Breast epithelium (tissue), 4 donors: ENCODE data around the gene RYR3. TPM values are rescaled to one million over a fixed set of nuclear protein-coding genes. Genes with fewer than 3 reads are reported as not detected.

Experiments
- DNase-seq, 2 donors: peaks; one replicate each; pipeline ENCODE4 v3.0.0-alpha.2; 2019; ENCODE audit warnings: low spot score in 2 of 2
- H3K27ac ChIP-seq, 2 donors: fragments of 200-600 bp; sonication (generic) in 1 of 2; one replicate each; pipeline ENCODE4 v1.5.1; 2016 to 2019; ENCODE audit warnings: mild to moderate bottlenecking in 1 of 2
- H3K27me3 ChIP-seq, 2 donors: fragments of 200-600 bp; sonication (generic) in 1 of 2; one replicate each; pipeline versions ENCODE4 v1.5.1 to v1.6.0; 2017 to 2019; ENCODE audit warnings: control low read depth in 1 of 2, mild to moderate bottlenecking in 1 of 2
- H3K36me3 ChIP-seq: fragments of 200-600 bp; one replicate; pipeline ENCODE4 v1.5.1; 2019
- H3K4me1 ChIP-seq, 2 donors: fragments of 200-600 bp; sonication (generic); one replicate each; pipeline ENCODE4 v1.5.1; 2016 to 2019; ENCODE audit warnings: control low read depth in 1 of 2
- H3K4me3 ChIP-seq, 3 donors: fragments of 200-600 bp; sonication (generic); 1 replicate in 2 of 3; 2 replicates in 1 of 3; pipeline ENCODE4 v1.5.1; 2016 to 2019; ENCODE audit warnings: mild to moderate bottlenecking in 3 of 3, moderate library complexity in 2 of 3
- H3K9me3 ChIP-seq, 2 donors: fragments of 200-600 bp; sonication (generic) in 1 of 2; one replicate each; pipeline ENCODE4 v1.5.1; 2016 to 2019; ENCODE audit warnings: control low read depth in 1 of 2
- POLR2A ChIP-seq: fragments of 450-650 bp; IDR thresholded peaks from one replicate; pipeline ENCODE4 v1.6.1; 2016; ENCODE audit warnings: antibody characterized with exemption, mild to moderate bottlenecking, moderate library complexity
- POLR2AphosphoS5 ChIP-seq, 3 donors: sonication (generic); formaldehyde crosslinking; IDR thresholded peaks; one replicate each; pipeline ENCODE4 v1.6.1; 2017; ENCODE audit warnings: antibody characterized with exemption in 3 of 3
- intact Hi-C: fragments of 100-400 bp; cut with DNase I; formaldehyde crosslinking; loops from one replicate; pipeline ENCODE4 v1.15.1; 2023; ENCODE audit warnings: low total_unique reads
- total RNA-seq, 3 donors: library from RNA; depleted of rRNA; stranded (reverse); fragments of >200 nt; gene quantifications; one replicate each; pipeline ENCODE4 v1.1.0, GENCODE V29; 2016
- TF ChIP-seq, protein P1 (sequence below), 3 donors: fragments of 450-650 bp; IDR thresholded peaks; one replicate each; pipeline ENCODE4 v1.5.1; 2016 to 2017; ENCODE audit warnings: antibody characterized with exemption in 3 of 3, mild to moderate bottlenecking in 3 of 3, moderate library complexity in 3 of 3

The RYR3 gene
- total RNA-seq, 3 donors from 2014 or later, result 1.8 to 4.2 (median 2.6) TPM

DNA sequence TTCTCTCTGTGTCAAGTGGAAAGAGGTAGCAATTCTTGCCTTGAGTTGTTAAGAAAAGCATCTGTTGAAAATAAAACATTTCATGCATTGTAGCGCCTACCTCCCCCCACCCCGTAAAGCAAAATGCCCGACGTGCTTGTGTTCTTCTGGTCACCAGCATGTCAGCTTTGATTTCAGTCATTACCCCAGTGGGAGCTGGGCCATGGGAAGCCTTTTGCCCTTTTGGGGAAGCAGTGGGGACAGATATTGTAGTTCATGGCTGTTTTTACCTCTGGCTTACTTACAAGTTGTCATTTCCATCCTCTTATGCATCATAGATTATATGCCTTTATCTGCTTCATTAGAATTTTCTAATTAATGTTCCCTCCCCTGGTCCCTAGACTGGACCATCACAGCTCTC, 328.7 kb downstream of the RYR3 start:
- intact Hi-C loops, result no loop called here
- TF ChIP-seq, protein P1, sequence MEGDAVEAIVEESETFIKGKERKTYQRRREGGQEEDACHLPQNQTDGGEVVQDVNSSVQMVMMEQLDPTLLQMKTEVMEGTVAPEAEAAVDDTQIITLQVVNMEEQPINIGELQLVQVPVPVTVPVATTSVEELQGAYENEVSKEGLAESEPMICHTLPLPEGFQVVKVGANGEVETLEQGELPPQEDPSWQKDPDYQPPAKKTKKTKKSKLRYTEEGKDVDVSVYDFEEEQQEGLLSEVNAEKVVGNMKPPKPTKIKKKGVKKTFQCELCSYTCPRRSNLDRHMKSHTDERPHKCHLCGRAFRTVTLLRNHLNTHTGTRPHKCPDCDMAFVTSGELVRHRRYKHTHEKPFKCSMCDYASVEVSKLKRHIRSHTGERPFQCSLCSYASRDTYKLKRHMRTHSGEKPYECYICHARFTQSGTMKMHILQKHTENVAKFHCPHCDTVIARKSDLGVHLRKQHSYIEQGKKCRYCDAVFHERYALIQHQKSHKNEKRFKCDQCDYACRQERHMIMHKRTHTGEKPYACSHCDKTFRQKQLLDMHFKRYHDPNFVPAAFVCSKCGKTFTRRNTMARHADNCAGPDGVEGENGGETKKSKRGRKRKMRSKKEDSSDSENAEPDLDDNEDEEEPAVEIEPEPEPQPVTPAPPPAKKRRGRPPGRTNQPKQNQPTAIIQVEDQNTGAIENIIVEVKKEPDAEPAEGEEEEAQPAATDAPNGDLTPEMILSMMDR (IDR thresholded peaks at IDR 0.05), result no peak
- TF ChIP-seq POLR2AphosphoS5 (IDR thresholded peaks at IDR 0.05), result no peak
- TF ChIP-seq POLR2A, result no peak
- H3K27ac ChIP-seq, result no peak overlapping the region
- no peaks in the 10 kb centered on the region for H3K4me1 ChIP-seq
- no peak overlapping the region for H3K4me3 ChIP-seq
- H3K27me3 ChIP-seq, result no peaks in the 10 kb centered on the region
- DNase-seq, result no peak
- H3K36me3 ChIP-seq, result no peaks in the 10 kb centered on the region
- H3K9me3 ChIP-seq, result no peaks in the 10 kb centered on the region

DNA sequence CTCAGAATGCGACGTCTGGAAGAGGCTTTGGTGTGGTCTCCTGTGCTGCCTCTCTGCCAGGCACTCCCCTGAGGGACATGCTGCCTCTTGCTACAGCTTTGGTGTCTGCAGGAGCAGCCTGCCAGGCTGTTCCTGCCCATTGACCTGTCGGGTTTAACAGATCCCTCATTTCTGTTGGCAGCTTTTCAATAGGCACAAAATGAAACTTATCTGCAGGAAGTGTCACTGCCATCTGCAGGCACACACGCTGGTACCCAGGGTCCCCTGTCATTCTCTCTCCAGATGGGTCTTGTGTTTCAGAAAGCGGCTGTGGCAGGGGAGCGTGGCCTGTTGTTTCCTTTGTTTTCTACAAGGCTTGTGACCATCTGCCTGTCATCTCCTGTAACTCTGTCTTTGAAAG, 329.2 kb downstream of the RYR3 start:
- no peak for TF ChIP-seq POLR2AphosphoS5 (IDR thresholded peaks at IDR 0.05)
- TF ChIP-seq, protein P1 (IDR thresholded peaks at IDR 0.05), result no peak
- TF ChIP-seq POLR2A, result no peak
- Histone ChIP-seq H3K4me3 (no peak overlapping the region), H3K36me3 (no peaks in the 10 kb centered on the region), H3K4me1 (no peaks in the 10 kb centered on the region), H3K27ac (no peak overlapping the region), H3K27me3 (no peaks in the 10 kb centered on the region), H3K9me3 (no peaks in the 10 kb centered on the region)
- intact Hi-C loops, result no loop called here
- no peak for DNase-seq

DNA sequence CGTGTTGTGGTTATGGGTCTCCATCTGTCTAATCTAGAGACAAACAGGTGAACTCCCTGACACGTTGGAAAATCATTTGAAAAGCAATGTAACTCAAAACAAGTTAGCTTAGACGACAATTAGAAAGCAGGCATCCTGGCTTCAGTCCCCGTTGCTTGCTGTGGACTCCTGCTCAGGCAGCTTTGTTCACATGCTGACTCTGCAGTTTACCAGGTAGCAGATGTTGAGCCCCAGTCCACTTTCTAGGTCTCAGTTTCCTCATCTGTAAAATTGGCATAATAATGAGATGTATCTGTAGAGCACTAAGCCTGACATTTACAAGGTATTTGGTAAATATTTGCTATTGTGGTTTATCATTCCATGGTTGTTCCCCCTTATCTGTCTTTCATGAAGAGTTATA, 330.3 kb downstream of the RYR3 start:
- H3K27me3 ChIP-seq, result no peaks in the 10 kb centered on the region
- no peaks in the 10 kb centered on the region for H3K4me1 ChIP-seq
- intact Hi-C loops, result no loop called here
- H3K4me3 ChIP-seq, result no peak overlapping the region
- H3K36me3 ChIP-seq, result no peaks in the 10 kb centered on the region
- TF ChIP-seq POLR2A (no peak), POLR2AphosphoS5 (IDR thresholded peaks at IDR 0.05) (no peak)
- TF ChIP-seq, protein P1 (IDR thresholded peaks at IDR 0.05), result no peak
- DNase-seq, result no peak
- H3K27ac ChIP-seq, result no peak overlapping the region
- no peaks in the 10 kb centered on the region for H3K9me3 ChIP-seq

DNA sequence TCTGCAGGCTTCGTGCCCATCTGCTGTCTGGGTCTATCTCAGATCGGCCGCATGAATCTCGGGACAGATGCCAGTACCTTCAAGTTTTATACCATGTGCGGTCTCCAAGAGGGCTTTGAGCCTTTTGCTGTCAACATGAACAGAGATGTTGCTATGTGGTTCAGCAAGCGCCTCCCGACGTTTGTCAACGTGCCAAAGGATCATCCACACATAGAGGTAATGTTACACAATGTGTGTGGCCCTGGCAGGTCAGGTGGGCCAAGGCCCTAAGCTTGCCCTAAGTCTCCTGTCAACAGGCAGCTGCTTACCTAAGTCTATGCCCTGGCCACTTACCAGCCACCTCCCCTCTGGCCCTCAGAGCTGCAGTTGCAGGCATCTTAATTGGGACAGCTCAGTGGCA, 333.5 kb downstream of the RYR3 start:
- no peaks in the 10 kb centered on the region for H3K36me3 ChIP-seq
- no peaks in the 10 kb centered on the region for H3K4me1 ChIP-seq
- no peaks in the 10 kb centered on the region for H3K27me3 ChIP-seq
- no peaks in the 10 kb centered on the region for H3K9me3 ChIP-seq
- H3K27ac ChIP-seq, result no peak overlapping the region
- H3K4me3 ChIP-seq, result no peak overlapping the region
- intact Hi-C loops, result no loop called here
- no peak for DNase-seq
- TF ChIP-seq POLR2A, result no peak
- TF ChIP-seq, protein P1 (IDR thresholded peaks at IDR 0.05), result no peak
- no peak for TF ChIP-seq POLR2AphosphoS5 (IDR thresholded peaks at IDR 0.05)

DNA sequence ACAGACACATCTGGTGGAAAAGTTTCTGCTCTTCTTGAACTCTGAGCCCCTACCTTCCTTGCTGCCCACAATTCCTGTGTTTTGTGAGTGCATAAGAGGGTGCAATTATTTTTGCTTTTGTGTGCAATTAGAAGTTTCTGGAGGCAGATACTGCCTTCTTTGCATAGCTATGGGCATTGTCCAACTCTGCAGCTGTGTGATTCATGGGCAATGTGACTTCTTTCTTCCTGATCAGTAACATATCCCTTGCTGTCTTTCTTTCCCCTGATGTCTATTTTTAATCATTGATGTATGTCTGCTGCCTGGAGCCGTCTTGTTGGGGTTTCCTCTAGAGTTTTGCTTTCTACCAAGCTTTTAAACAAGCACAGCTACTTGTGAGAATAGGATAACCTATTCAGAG, 336.0 kb downstream of the RYR3 start:
- DNase-seq, result no peak
- intact Hi-C loops, result no loop called here
- TF ChIP-seq POLR2AphosphoS5 (IDR thresholded peaks at IDR 0.05) (no peak), POLR2A (no peak)
- TF ChIP-seq, protein P1 (IDR thresholded peaks at IDR 0.05), result no peak
- Histone ChIP-seq H3K4me1 (no peaks in the 10 kb centered on the region), H3K36me3 (no peaks in the 10 kb centered on the region), H3K9me3 (no peaks in the 10 kb centered on the region), H3K4me3 (no peak overlapping the region), H3K27me3 (no peaks in the 10 kb centered on the region), H3K27ac (no peak overlapping the region)
